Measurements from ENCODE around the gene GALNT10. TPM values are rescaled to one million over a fixed set of nuclear protein-coding genes. Genes with fewer than 3 reads are reported as not detected.
A peak's percentile ranks its signal among the peaks of the same experiment; 100 is the strongest.

GALNT10 gene
- total RNA-seq, 1 donor from 2014 or later: 11.5 TPM

GRCh38 chr5:154267516-154267915, 77.0 kb downstream of the GALNT10 start:
- Histone ChIP-seq H3K27me3 (ENCODE audit: low read depth) (no peaks in the 10 kb centered on the region), H3K9me3 (replicated peaks) (no peaks in the 10 kb centered on the region), H3K36me3 (no peaks in the 10 kb centered on the region), H3K4me3 (no peak overlapping the region), H3K4me1 (peaks cover 39% of the 10 kb centered on the region), H3K27ac (replicated peaks) (no peak overlapping the region)
- intact Hi-C loops (cut with micrococcal nuclease): no loop called here
- no peak for TF ChIP-seq CTCF (IDR thresholded peaks at IDR 0.05; ENCODE audit: borderline replicate concordance)
- DNase-seq: no peak

GRCh38 chr5:154268073-154268472, 77.5 kb downstream of the GALNT10 start:
- no peak for TF ChIP-seq CTCF (IDR thresholded peaks at IDR 0.05; ENCODE audit: borderline replicate concordance)
- no peaks in the 10 kb centered on the region for H3K36me3 ChIP-seq
- H3K9me3 ChIP-seq (replicated peaks): no peaks in the 10 kb centered on the region
- H3K27ac ChIP-seq (replicated peaks): no peak overlapping the region
- no peak for DNase-seq
- no peak overlapping the region for H3K4me3 ChIP-seq
- intact Hi-C loops (cut with micrococcal nuclease): no loop called here
- H3K27me3 ChIP-seq (ENCODE audit: low read depth): no peaks in the 10 kb centered on the region
- peaks cover 45% of the 10 kb centered on the region for H3K4me1 ChIP-seq

- Histone ChIP-seq H3K4me3 (no peak overlapping the region), H3K27me3 (ENCODE audit: low read depth) (no peaks in the 10 kb centered on the region), H3K4me1 (peaks cover 48% of the 10 kb centered on the region), H3K27ac (replicated peaks) (no peak overlapping the region), H3K36me3 (no peaks in the 10 kb centered on the region), H3K9me3 (replicated peaks) (no peaks in the 10 kb centered on the region)
- no peak for DNase-seq
- no peak for TF ChIP-seq CTCF (IDR thresholded peaks at IDR 0.05; ENCODE audit: borderline replicate concordance)
- intact Hi-C loops (cut with micrococcal nuclease): no loop called here
Measured at GRCh38 chr5:154269414-154269813, 78.9 kb downstream of the GALNT10 start.

- Histone ChIP-seq H3K27ac (replicated peaks) (no peak overlapping the region), H3K36me3 (no peaks in the 10 kb centered on the region), H3K9me3 (replicated peaks) (no peaks in the 10 kb centered on the region), H3K4me1 (peaks cover 40% of the 10 kb centered on the region), H3K4me3 (no peak overlapping the region), H3K27me3 (ENCODE audit: low read depth) (no peaks in the 10 kb centered on the region)
- intact Hi-C loops (cut with micrococcal nuclease): no loop called here
- no peak for DNase-seq
- TF ChIP-seq CTCF (IDR thresholded peaks at IDR 0.05; ENCODE audit: borderline replicate concordance): no peak
Measured at GRCh38 chr5:154271466-154271865, 80.9 kb downstream of the GALNT10 start.

GRCh38 chr5:154271936-154272514, 81.5 kb downstream of the GALNT10 start:
- H3K27me3 ChIP-seq (ENCODE audit: low read depth): no peaks in the 10 kb centered on the region
- no peaks in the 10 kb centered on the region for H3K36me3 ChIP-seq
- TF ChIP-seq CTCF (IDR thresholded peaks at IDR 0.05; ENCODE audit: borderline replicate concordance): no peak
- no peaks in the 10 kb centered on the region for H3K9me3 ChIP-seq (replicated peaks)
- DNase-seq: no peak
- H3K27ac ChIP-seq (replicated peaks): peak overlapping the region; percentile 65
- intact Hi-C loops (cut with micrococcal nuclease): no loop called here
- no peak overlapping the region for H3K4me3 ChIP-seq
- peaks cover 40% of the 10 kb centered on the region for H3K4me1 ChIP-seq

All from left ventricle myocardium inferior (tissue), 1 donor.